ENCODE data around the gene SUGCT.
"Not testable (repeated sequence)": the region's sequence is repeated elsewhere in the genome, so short reads cannot be mapped to it uniquely, and the experiment has no call there.

SUGCT gene

GRCh38 chr7:40148671-40149070 lies 13.9 kb downstream of the SUGCT start:
- no peak overlapping the region for H3K27ac ChIP-seq
- no peak for TF ChIP-seq CTCF (conservative IDR thresholded peaks at IDR 0.05)

DNA sequence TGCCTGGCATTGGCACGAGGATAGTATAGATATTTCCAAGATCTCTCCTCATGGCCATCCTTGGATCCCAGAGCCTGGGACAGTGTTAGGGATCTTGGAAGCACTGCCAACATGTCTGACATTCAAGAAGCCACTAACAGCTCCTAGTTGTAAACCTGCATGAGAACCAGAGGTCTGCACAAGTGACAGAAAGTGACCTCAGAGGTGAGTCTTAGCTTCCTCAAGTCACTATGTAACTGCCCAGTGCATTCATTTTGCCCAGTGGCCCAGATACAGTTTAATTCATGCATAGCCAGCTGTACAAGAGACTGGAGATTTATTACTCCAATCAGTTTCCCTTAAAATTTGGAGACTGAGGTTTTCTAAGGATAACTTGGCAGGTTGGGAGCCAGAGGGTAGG lies 16.7 kb downstream of the SUGCT start:
- H3K27ac ChIP-seq: no peak overlapping the region
- TF ChIP-seq CTCF (conservative IDR thresholded peaks at IDR 0.05): no peak

- TF ChIP-seq CTCF (conservative IDR thresholded peaks at IDR 0.05): no peak
- peak overlapping the region; percentile 49 for H3K27ac ChIP-seq
Measured at GRCh38 chr7:40156988-40157387, 22.2 kb downstream of the SUGCT start.

GRCh38 chr7:40162516-40162915 lies 27.7 kb downstream of the SUGCT start:
- no peak overlapping the region for H3K27ac ChIP-seq
- no peak for TF ChIP-seq CTCF (conservative IDR thresholded peaks at IDR 0.05)

GRCh38 chr7:40165216-40165615 lies 30.4 kb downstream of the SUGCT start:
- no peak overlapping the region for H3K27ac ChIP-seq
- no peak for TF ChIP-seq CTCF (conservative IDR thresholded peaks at IDR 0.05)

GRCh38 chr7:40167291-40167690 lies 32.5 kb downstream of the SUGCT start:
- H3K27ac ChIP-seq: no peak overlapping the region
- TF ChIP-seq CTCF (conservative IDR thresholded peaks at IDR 0.05): no peak

- not testable (repeated sequence) for H3K27ac ChIP-seq
Measured at GRCh38 chr7:40168266-40168665, 33.5 kb downstream of the SUGCT start.

DNA sequence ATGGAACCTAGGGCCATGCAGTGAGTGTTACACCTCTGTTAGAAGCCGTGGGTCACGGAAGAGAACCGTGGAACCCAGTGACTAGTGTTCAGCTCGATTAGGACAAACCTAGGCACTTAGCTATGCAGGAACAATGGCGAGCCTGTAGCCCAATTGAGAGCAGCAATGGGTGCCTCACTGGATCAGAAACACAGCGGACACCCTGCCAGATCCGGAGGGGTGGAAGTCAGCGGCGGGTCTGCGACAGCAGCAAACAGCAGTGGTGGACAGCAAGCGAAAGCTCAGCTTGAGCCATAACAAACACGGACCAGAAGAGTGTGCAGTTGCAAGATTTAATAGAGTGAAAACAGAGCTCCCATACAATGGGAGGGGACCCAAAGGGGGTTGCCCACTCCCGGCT lies 38.3 kb downstream of the SUGCT start:
- not testable (repeated sequence) for H3K27ac ChIP-seq

DNA sequence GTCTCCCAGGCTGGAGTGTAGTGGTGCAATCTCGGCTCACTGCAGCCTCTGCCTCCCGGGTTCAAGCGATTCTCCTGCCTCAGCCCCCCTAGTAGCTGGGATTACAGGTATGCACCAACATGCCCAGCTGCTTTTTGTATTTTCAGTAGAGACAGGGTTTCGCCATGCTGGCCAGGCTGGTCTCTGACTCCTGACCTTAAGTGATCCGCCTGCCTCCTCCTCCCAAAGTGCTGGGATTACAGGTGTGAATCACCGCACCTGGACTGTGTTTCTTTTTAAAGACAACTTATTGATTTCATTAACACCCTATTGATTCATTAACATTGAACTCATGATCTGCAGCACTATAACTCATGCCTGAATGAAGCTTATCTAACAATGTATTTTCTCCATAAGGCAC lies 40.5 kb downstream of the SUGCT start:
- H3K27ac ChIP-seq: not testable (repeated sequence)
